ENCODE measurements around the gene LYSMD1.
A peak's percentile ranks its signal among the peaks of the same experiment; 100 is the strongest.

DNA sequence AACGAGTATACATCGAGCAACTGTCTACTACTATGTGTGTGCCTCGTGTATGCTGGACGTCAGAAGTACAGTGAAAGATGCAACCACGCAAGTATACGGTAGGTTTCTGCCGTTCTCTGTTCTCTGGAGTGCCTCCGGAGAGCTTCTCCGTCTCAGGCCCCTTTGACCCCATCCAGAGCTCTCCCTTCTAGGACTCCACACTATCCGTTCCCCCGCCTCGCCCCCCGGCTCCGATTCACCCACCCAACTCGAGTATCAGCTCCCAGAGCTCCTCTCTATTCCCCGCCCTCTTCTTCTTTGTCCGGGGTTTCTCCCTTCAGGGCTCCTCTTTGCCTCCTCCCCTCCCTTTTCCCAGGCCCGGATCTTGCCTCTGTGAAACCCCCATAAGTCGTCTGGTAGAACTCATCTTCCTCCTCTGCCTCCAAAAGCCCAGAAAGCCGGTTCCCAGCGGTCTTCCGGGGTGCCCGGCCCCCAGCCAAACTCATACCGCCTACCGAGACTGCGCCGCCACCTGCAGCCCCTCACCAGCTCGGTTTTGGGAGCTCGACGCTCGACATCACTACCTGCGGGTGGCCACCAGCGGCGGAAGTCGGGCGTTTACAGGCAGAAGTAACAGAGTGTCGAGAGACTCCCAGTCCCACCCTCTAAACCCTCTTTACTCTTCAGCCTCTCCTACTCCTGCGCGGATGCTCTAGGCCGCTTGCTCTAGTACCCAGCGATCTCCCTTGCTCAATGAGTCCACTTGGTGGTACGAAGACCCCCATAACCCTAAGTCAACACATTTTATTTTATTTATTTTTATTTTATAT lies 24.1 kb upstream of the LYSMD1 start, which contains the start of gene VPS72:
- TF ChIP-seq, protein P1, sequence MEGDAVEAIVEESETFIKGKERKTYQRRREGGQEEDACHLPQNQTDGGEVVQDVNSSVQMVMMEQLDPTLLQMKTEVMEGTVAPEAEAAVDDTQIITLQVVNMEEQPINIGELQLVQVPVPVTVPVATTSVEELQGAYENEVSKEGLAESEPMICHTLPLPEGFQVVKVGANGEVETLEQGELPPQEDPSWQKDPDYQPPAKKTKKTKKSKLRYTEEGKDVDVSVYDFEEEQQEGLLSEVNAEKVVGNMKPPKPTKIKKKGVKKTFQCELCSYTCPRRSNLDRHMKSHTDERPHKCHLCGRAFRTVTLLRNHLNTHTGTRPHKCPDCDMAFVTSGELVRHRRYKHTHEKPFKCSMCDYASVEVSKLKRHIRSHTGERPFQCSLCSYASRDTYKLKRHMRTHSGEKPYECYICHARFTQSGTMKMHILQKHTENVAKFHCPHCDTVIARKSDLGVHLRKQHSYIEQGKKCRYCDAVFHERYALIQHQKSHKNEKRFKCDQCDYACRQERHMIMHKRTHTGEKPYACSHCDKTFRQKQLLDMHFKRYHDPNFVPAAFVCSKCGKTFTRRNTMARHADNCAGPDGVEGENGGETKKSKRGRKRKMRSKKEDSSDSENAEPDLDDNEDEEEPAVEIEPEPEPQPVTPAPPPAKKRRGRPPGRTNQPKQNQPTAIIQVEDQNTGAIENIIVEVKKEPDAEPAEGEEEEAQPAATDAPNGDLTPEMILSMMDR (IDR thresholded peaks at IDR 0.05): peak in 1 of 3 donors; percentile 23
- no peak for TF ChIP-seq POLR2A (IDR thresholded peaks at IDR 0.05)
